A673 (cell line): Measurements from ENCODE around the gene NEAT1. TPM values are rescaled to one million over a fixed set of nuclear protein-coding genes. Genes with fewer than 3 reads are reported as not detected.

Source experiments
- BruUV-seq: library from RNA; stranded (reverse); fragments of 400-500 nt; replicated peaks from 2 replicates; lab custom pipeline; 2021; lab: Mats Ljungman, UMichigan
- CTCF ChIA-PET: fragments of 300-600 bp; sonication (Branson Sonifier 250); formaldehyde crosslinking; loops from one replicate; lab custom pipeline; 2022; ENCODE audit warnings: antibody characterized with exemption; lab: Charles Lee
- POLR2A ChIA-PET: fragments of 300-600 bp; sonication (Branson Sonifier 250); formaldehyde crosslinking; loops from one replicate; lab custom pipeline; 2022; ENCODE audit warnings: antibody characterized with exemption; ENCODE audit not compliant: low non-redundant PET; lab: Charles Lee
- DNase-seq: peaks from one replicate; pipeline ENCODE4 v3.0.0-alpha.2; 2015; ENCODE audit warnings: low spot score
- H3K27ac ChIP-seq: fragments of 200-600 bp; sonication (generic); 2 replicates; pipeline ENCODE4 v1.5.1; 2016; ENCODE audit warnings: mixed run types, low read depth, mild to moderate bottlenecking, mixed read lengths, antibody characterized with exemption, low read length; ENCODE audit not compliant: poor library complexity, severe bottlenecking
- H3K27me3 ChIP-seq: fragments of 200-600 bp; sonication (generic); replicated peaks from 2 replicates; pipeline ENCODE4 v1.6.1; 2017; ENCODE audit warnings: mixed run types, low read depth, mild to moderate bottlenecking, mixed read lengths, antibody characterized with exemption, low read length; ENCODE audit not compliant: insufficient read depth, poor library complexity
- H3K36me3 ChIP-seq: fragments of 200-600 bp; sonication (generic); 2 replicates; pipeline ENCODE4 v1.6.1; 2016; ENCODE audit warnings: mixed run types, mild to moderate bottlenecking, mixed read lengths, antibody characterized with exemption, low read length; ENCODE audit not compliant: insufficient read depth, poor library complexity, severe bottlenecking
- H3K4me1 ChIP-seq: fragments of 200-600 bp; sonication (generic); 2 replicates; pipeline ENCODE4 v1.6.1; 2017; ENCODE audit warnings: mixed run types, mild to moderate bottlenecking, mixed read lengths, antibody characterized with exemption, low read length; ENCODE audit not compliant: insufficient read depth, poor library complexity, severe bottlenecking
- H3K4me3 ChIP-seq: fragments of 200-600 bp; sonication (generic); 2 replicates; pipeline ENCODE4 v1.5.1; 2016; ENCODE audit warnings: low read depth, mixed run types, mild to moderate bottlenecking, mixed read lengths, low read length; ENCODE audit not compliant: poor library complexity, severe bottlenecking
- H3K9me3 ChIP-seq: fragments of 200-600 bp; sonication (generic); 2 replicates; pipeline ENCODE4 v1.6.1; 2016; ENCODE audit warnings: mixed run types, low read depth, mild to moderate bottlenecking, mixed read lengths, antibody characterized with exemption, low read length; ENCODE audit not compliant: poor library complexity, severe bottlenecking
- CTCF ChIP-seq: fragments of 300-800, 200-600 bp; sonication (generic); conservative IDR thresholded peaks from 2 replicates; pipeline ENCODE4 v1.5.1; 2017; ENCODE audit warnings: low read depth, mild to moderate bottlenecking, antibody characterized with exemption, low read length, moderate library complexity, mixed read lengths
- EZH2 ChIP-seq: fragments of 200-600 bp; sonication (generic); IDR thresholded peaks from 2 replicates; pipeline ENCODE4 v1.6.1; 2017; ENCODE audit warnings: borderline replicate concordance, low read depth, mild to moderate bottlenecking, mixed read lengths, antibody characterized with exemption, low read length; ENCODE audit not compliant: poor library complexity, severe bottlenecking
- intact Hi-C: fragments of 100-400 bp; cut with micrococcal nuclease; formaldehyde crosslinking; loops from one replicate; pipeline ENCODE4 v1.10.0; 2022; ENCODE audit not compliant: unreplicated experiment
- total RNA-seq: library from RNA; stranded (reverse); gene quantifications from 2 replicates; pipeline ENCODE4 v1.2.3, GENCODE V29; 2021

The NEAT1 gene
- total RNA-seq, 1 experiment from 2014 or later = 196 TPM

- no peaks in the 10 kb centered on the region for H3K9me3 ChIP-seq
- H3K4me1 ChIP-seq = peaks cover 75% of the 10 kb centered on the region
- intact Hi-C loops = no loop called here
- TSS peak; percentile 63 for BruUV-seq
- H3K27me3 ChIP-seq = no peaks in the 10 kb centered on the region
- peaks cover under 1% of the 10 kb centered on the region for H3K36me3 ChIP-seq
- peak within 1 kb of the TSS; percentile 94 for H3K27ac ChIP-seq
- CTCF ChIA-PET = interaction anchor here (0.6 kb wide), 2 partner anchors 11 to 122 kb away, joined by 3 to 10 read pairs; no protein-coding TSS in a partner anchor
- POLR2A ChIA-PET = interaction anchor here (0.6 to 1.0 kb wide), 2 partner anchors 105 to 111 kb away, joined by 3 to 10 read pairs; no protein-coding TSS in a partner anchor
- DNase-seq = peak; percentile 90
- no peak for TF ChIP-seq EZH2
- no peak for TF ChIP-seq CTCF
- H3K4me3 ChIP-seq = peak within 1 kb of the TSS; percentile 68
These were observed 36.1 kb upstream of the NEAT1 start, which contains the start of gene FRMD8 for GRCh38 chr11:65386307-65387140. TSS of gene FRMD8 (plus strand) at chr11:65386637. CDS start at chr11:65387037, 400 bp downstream.

GRCh38 chr11:65388731-65389130 lies 33.9 kb upstream of the NEAT1 start:
- Histone ChIP-seq H3K27ac (peak overlapping the region; percentile 89), H3K4me3 (peak overlapping the region; percentile 19), H3K27me3 (no peaks in the 10 kb centered on the region), H3K9me3 (no peaks in the 10 kb centered on the region), H3K36me3 (peaks cover 6% of the 10 kb centered on the region), H3K4me1 (peaks cover 54% of the 10 kb centered on the region)
- TF ChIP-seq CTCF = no peak
- TF ChIP-seq EZH2 = no peak
- DNase-seq = no peak
- CTCF ChIA-PET = no interaction called here
- intact Hi-C loops = no loop called here
- no TSS peak for BruUV-seq
- POLR2A ChIA-PET = interaction anchor here (0.5 to 0.6 kb wide), 2 partner anchors 31 to 56 kb away, joined by 4 to 5 read pairs; no protein-coding TSS in a partner anchor

GRCh38 chr11:65389294-65389980 lies 33.2 kb upstream of the NEAT1 start:
- intact Hi-C loops = no loop called here
- POLR2A ChIA-PET = no interaction called here
- TF ChIP-seq CTCF = no peak
- TF ChIP-seq EZH2 = no peak
- CTCF ChIA-PET = interaction anchor here (1.4 kb wide), 1 partner anchor 27 kb away, joined by 6 read pairs; no protein-coding TSS in a partner anchor
- Histone ChIP-seq H3K36me3 (peaks cover 13% of the 10 kb centered on the region), H3K9me3 (no peaks in the 10 kb centered on the region), H3K4me1 (peaks cover 46% of the 10 kb centered on the region), H3K27me3 (no peaks in the 10 kb centered on the region), H3K4me3 (peak overlapping the region; percentile 11), H3K27ac (peak overlapping the region; percentile 89)
- DNase-seq = no peak
- no TSS peak for BruUV-seq
